Liver (tissue), 9 donors: Measurements from ENCODE around the gene DZIP1L. TPM values are rescaled to one million over a fixed set of nuclear protein-coding genes. Genes with fewer than 3 reads are reported as not detected.

Source experiments
- DNase-seq: peaks from one replicate; pipeline ENCODE4 v3.0.0-alpha.2; 2017; ENCODE audit warnings: low spot score
- H3K27ac ChIP-seq, 2 donors: one replicate each; pipeline ENCODE4 v1.7.0; 2013; ENCODE audit warnings: inconsistent platforms in 2 of 2, low read length in 2 of 2, control low read depth in 1 of 2, low read depth in 1 of 2, mild to moderate bottlenecking in 1 of 2
- H3K27me3 ChIP-seq, 4 donors: one replicate each; pipeline versions ENCODE4 v1.6.1 to v1.7.0; 2013; ENCODE audit warnings: low read length in 3 of 4, inconsistent platforms in 1 of 4, mild to moderate bottlenecking in 1 of 4, moderate library complexity in 1 of 4; ENCODE audit not compliant: control insufficient read depth in 4 of 4, insufficient read depth in 4 of 4
- H3K36me3 ChIP-seq, 4 donors: one replicate each; pipeline versions ENCODE4 v1.6.1 to v1.7.0; 2013; ENCODE audit warnings: low read length in 3 of 4, mild to moderate bottlenecking in 3 of 4, low read depth in 1 of 4, moderate library complexity in 1 of 4; ENCODE audit not compliant: control insufficient read depth in 4 of 4, insufficient read depth in 3 of 4
- H3K4me1 ChIP-seq, 4 donors: one replicate each; pipeline versions ENCODE4 v1.6.1 to v1.7.0; 2013; ENCODE audit warnings: low read length in 3 of 4, mild to moderate bottlenecking in 3 of 4, moderate library complexity in 1 of 4; ENCODE audit not compliant: control insufficient read depth in 4 of 4, insufficient read depth in 4 of 4
- H3K4me3 ChIP-seq, 3 donors: one replicate each; pipeline versions ENCODE4 v1.6.1 to v1.7.0; 2013; ENCODE audit warnings: low read length in 3 of 3, control low read depth in 1 of 3, low read depth in 1 of 3, mild to moderate bottlenecking in 1 of 3
- H3K9ac ChIP-seq, 2 donors: one replicate each; pipeline ENCODE4 v1.7.0; 2013; ENCODE audit warnings: low read length in 2 of 2, mild to moderate bottlenecking in 2 of 2, moderate library complexity in 2 of 2, control low read depth in 1 of 2, low read depth in 1 of 2
- H3K9me3 ChIP-seq, 4 donors: one replicate each; pipeline versions ENCODE4 v1.6.1 to v1.7.0; 2013; ENCODE audit warnings: low read length in 3 of 4; ENCODE audit not compliant: control insufficient read depth in 4 of 4
- EGR1 ChIP-seq, 2 donors: IDR thresholded peaks; 2 replicates each; pipeline ENCODE4 v1.6.1; 2016 to 2018; ENCODE audit warnings: antibody characterized with exemption in 2 of 2, low read depth in 2 of 2
- FOXA1 ChIP-seq: IDR thresholded peaks from 2 replicates; pipeline ENCODE4 v1.6.1; 2016; ENCODE audit warnings: antibody characterized with exemption
- FOXA2 ChIP-seq: IDR thresholded peaks from 2 replicates; pipeline ENCODE4 v1.6.1; 2016; ENCODE audit warnings: antibody characterized with exemption
- GABPA ChIP-seq, 2 donors: IDR thresholded peaks in 1 of 2; conservative IDR thresholded peaks in 1 of 2; 2 replicates each; pipeline ENCODE4 v1.6.1; 2016; ENCODE audit warnings: antibody characterized with exemption in 2 of 2, mild to moderate bottlenecking in 1 of 2, moderate library complexity in 1 of 2
- HNF4A ChIP-seq, 2 donors: conservative IDR thresholded peaks; 2 replicates each; pipeline ENCODE4 v1.6.1; 2016; ENCODE audit warnings: antibody characterized with exemption in 2 of 2, mild to moderate bottlenecking in 2 of 2
- HNF4G ChIP-seq: IDR thresholded peaks from 2 replicates; pipeline ENCODE4 v1.6.1; 2016; ENCODE audit warnings: antibody characterized with exemption
- JUND ChIP-seq, 2 donors: IDR thresholded peaks; 2 replicates each; pipeline ENCODE4 v1.6.1; 2016; ENCODE audit warnings: antibody characterized with exemption in 2 of 2
- NR2F2 ChIP-seq: IDR thresholded peaks from 2 replicates; pipeline ENCODE4 v1.6.1; 2016; ENCODE audit warnings: antibody characterized with exemption
- RAD21 ChIP-seq, 2 donors: IDR thresholded peaks; 2 replicates each; pipeline ENCODE4 v1.6.1; 2016; ENCODE audit warnings: antibody characterized with exemption in 2 of 2, mild to moderate bottlenecking in 2 of 2
- RXRA ChIP-seq, 2 donors: IDR thresholded peaks; 2 replicates each; pipeline ENCODE4 v1.6.1; 2017 to 2018; ENCODE audit warnings: antibody characterized with exemption in 2 of 2, mild to moderate bottlenecking in 1 of 2
- SP1 ChIP-seq: IDR thresholded peaks from 2 replicates; pipeline ENCODE4 v1.6.1; 2018; ENCODE audit warnings: antibody characterized with exemption, mild to moderate bottlenecking
- TAF1 ChIP-seq: conservative IDR thresholded peaks from 2 replicates; pipeline ENCODE4 v1.6.1; 2016; ENCODE audit warnings: antibody characterized with exemption, mild to moderate bottlenecking
- YY1 ChIP-seq: IDR thresholded peaks from 2 replicates; pipeline ENCODE4 v1.6.1; 2016; ENCODE audit warnings: antibody characterized with exemption, mild to moderate bottlenecking
- WGBS: extraction: QIAGEN DNeasy Blood & Tissue Kit; methylation state at CpG from one replicate; pipeline ENCODE4 v1.1.7; 2013; 5-methylcytosine and 5-hydroxymethylcytosine counted together
- polyA plus RNA-seq, 2 donors: library from polyadenylated mRNA; stranded (reverse) in 1 of 2; unstranded in 1 of 2; fragments of 200-250 nt in 1 of 2; fragments of >200 nt in 1 of 2; fragmentation: Nextera tagmentation in 1 of 2; extraction: Ambion mirVana in 1 of 2; gene quantifications; one replicate each; pipeline versions ENCODE4 v1.2.1 to v1.2.3, GENCODE V29; 2013 to 2015
- total RNA-seq, 2 donors: library from RNA; depleted of rRNA; stranded (reverse); fragments of >200 nt; gene quantifications; one replicate each; pipeline ENCODE4 v1.2.3, GENCODE V29; 2014
- TF ChIP-seq, protein P1 (sequence below): IDR thresholded peaks from 2 replicates; pipeline ENCODE4 v1.6.1; 2016; ENCODE audit warnings: antibody characterized with exemption
- TF ChIP-seq, protein P2 (sequence below): IDR thresholded peaks from 2 replicates; pipeline ENCODE4 v1.6.1; 2016; ENCODE audit warnings: antibody characterized with exemption, mild to moderate bottlenecking
- TF ChIP-seq, protein P3 (sequence below): IDR thresholded peaks from 2 replicates; pipeline ENCODE4 v1.6.1; 2016; ENCODE audit warnings: antibody characterized with exemption
- TF ChIP-seq, protein P4 (sequence below): IDR thresholded peaks from 2 replicates; pipeline ENCODE4 v1.6.1; 2016; ENCODE audit warnings: antibody characterized with exemption
- TF ChIP-seq, protein P5 (sequence below): fragments of 150-350 bp; IDR thresholded peaks from 2 replicates; pipeline ENCODE4 v1.5.1; 2017; ENCODE audit warnings: improper control_type of control experiment, low read depth, low read length; ENCODE audit not compliant: missing input control
- donor health status: healthy.
- donor health status: healthy.
- donor health status: healthy.
- donor health status: healthy.
- donor health status: healthy.

Gene DZIP1L
- total and polyA plus RNA-seq, 4 donors = 0.62 to 5.9 (median 1.3) TPM

DNA sequence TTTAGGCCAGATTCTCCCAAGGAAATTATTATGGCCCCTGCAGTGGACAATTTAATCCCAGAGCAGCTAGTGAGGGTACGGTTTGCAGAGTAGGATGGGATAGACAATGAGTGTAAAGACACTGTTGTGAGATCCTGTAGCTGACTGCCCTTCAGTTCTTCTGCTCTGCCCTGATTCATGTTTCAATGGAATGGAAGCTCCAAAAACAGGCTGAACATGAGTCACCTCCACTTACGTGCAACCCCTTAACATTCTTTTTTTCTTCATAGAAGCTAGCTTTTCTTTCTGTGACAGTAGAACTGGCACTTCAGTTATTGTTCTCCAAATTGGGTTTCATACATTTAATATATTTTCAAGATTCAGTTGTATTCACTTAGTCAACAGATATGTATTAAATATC is 73.4 kb downstream of the DZIP1L start:
- H3K36me3 ChIP-seq = no peaks in the 10 kb centered on the region
- H3K4me1 ChIP-seq = no peaks in the 10 kb centered on the region
- H3K4me3 ChIP-seq = no peak overlapping the region
- no peak overlapping the region for H3K27ac ChIP-seq
- DNase-seq = no peak
- H3K27me3 ChIP-seq = peaks cover 0 to 4% (median 0%) of the 10 kb centered on the region in 4 donors
- 80% methylated on average over 2 of the region's 2 CpGs for WGBS
- TF ChIP-seq FOXA1 = no peak
- no peak for TF ChIP-seq RAD21 (IDR thresholded peaks at IDR 0.05)
- TF ChIP-seq GABPA (IDR thresholded peaks at IDR 0.05 in 1 of 2, conservative IDR thresholded peaks at IDR 0.05 in 1 of 2) = no peak
- TF ChIP-seq EGR1 (IDR thresholded peaks at IDR 0.05; ENCODE audit: low read depth in 2 of 2) = no peak
- TF ChIP-seq TAF1 = no peak
- no peak for TF ChIP-seq FOXA2
- H3K9ac ChIP-seq = no peak overlapping the region
- H3K9me3 ChIP-seq = no peaks in the 10 kb centered on the region

DNA sequence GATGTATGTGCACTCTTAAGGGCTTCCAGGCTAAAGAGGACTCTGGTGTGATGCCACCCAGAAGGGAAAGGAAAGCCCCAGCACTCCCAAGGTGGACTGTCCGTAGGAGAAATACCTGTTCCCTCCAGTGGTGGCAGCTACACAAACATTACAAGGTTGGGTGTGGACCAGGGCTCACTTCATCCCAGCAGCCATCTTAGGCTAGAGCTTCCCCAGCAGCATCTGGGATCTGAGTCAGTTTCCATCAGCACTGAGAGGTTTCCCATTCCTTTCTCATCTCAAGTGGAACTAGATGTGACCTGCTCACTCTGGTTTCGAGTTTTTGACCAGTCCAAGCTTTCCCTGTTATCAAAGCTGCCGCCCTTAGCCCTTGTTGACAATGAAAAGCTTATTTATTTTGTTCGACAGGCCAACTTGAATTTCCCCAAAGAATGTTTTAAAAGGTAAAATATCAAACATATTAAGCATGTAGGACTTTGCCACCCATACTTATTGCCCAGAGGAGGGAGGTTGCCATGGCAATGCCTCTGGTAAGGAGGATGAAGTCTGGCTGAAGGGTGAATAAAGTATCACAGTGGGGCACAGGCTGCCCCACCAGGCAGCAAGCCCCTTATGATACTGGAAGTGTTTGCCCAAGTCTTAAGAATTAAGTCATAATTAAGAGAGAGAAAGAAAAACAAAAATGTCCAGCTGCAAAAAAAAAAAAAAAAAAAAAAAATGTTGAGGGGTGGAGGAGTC is 76.5 kb downstream of the DZIP1L start:
- TF ChIP-seq GABPA (IDR thresholded peaks at IDR 0.05 in 1 of 2, conservative IDR thresholded peaks at IDR 0.05 in 1 of 2) = no peak
- TF ChIP-seq, protein P1, sequence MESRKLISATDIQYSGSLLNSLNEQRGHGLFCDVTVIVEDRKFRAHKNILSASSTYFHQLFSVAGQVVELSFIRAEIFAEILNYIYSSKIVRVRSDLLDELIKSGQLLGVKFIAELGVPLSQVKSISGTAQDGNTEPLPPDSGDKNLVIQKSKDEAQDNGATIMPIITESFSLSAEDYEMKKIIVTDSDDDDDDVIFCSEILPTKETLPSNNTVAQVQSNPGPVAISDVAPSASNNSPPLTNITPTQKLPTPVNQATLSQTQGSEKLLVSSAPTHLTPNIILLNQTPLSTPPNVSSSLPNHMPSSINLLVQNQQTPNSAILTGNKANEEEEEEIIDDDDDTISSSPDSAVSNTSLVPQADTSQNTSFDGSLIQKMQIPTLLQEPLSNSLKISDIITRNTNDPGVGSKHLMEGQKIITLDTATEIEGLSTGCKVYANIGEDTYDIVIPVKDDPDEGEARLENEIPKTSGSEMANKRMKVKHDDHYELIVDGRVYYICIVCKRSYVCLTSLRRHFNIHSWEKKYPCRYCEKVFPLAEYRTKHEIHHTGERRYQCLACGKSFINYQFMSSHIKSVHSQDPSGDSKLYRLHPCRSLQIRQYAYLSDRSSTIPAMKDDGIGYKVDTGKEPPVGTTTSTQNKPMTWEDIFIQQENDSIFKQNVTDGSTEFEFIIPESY = no peak
- no peak for TF ChIP-seq RAD21 (IDR thresholded peaks at IDR 0.05)
- TF ChIP-seq, protein P2, sequence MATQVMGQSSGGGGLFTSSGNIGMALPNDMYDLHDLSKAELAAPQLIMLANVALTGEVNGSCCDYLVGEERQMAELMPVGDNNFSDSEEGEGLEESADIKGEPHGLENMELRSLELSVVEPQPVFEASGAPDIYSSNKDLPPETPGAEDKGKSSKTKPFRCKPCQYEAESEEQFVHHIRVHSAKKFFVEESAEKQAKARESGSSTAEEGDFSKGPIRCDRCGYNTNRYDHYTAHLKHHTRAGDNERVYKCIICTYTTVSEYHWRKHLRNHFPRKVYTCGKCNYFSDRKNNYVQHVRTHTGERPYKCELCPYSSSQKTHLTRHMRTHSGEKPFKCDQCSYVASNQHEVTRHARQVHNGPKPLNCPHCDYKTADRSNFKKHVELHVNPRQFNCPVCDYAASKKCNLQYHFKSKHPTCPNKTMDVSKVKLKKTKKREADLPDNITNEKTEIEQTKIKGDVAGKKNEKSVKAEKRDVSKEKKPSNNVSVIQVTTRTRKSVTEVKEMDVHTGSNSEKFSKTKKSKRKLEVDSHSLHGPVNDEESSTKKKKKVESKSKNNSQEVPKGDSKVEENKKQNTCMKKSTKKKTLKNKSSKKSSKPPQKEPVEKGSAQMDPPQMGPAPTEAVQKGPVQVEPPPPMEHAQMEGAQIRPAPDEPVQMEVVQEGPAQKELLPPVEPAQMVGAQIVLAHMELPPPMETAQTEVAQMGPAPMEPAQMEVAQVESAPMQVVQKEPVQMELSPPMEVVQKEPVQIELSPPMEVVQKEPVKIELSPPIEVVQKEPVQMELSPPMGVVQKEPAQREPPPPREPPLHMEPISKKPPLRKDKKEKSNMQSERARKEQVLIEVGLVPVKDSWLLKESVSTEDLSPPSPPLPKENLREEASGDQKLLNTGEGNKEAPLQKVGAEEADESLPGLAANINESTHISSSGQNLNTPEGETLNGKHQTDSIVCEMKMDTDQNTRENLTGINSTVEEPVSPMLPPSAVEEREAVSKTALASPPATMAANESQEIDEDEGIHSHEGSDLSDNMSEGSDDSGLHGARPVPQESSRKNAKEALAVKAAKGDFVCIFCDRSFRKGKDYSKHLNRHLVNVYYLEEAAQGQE = no peak
- TF ChIP-seq NR2F2 = no peak
- no peak for TF ChIP-seq JUND (IDR thresholded peaks at IDR 0.05)
- no peak for TF ChIP-seq HNF4G
- TF ChIP-seq SP1 = no peak
- TF ChIP-seq, protein P3, sequence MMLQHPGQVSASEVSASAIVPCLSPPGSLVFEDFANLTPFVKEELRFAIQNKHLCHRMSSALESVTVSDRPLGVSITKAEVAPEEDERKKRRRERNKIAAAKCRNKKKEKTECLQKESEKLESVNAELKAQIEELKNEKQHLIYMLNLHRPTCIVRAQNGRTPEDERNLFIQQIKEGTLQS = no peak
- TF ChIP-seq TAF1 = no peak
- TF ChIP-seq, protein P4, sequence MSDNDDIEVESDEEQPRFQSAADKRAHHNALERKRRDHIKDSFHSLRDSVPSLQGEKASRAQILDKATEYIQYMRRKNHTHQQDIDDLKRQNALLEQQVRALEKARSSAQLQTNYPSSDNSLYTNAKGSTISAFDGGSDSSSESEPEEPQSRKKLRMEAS = no peak
- no peak for TF ChIP-seq EGR1 (IDR thresholded peaks at IDR 0.05; ENCODE audit: low read depth in 2 of 2)
- no peak for TF ChIP-seq FOXA1
- no peak for TF ChIP-seq HNF4A (conservative IDR thresholded peaks at IDR 0.05)
- TF ChIP-seq, protein P5, sequence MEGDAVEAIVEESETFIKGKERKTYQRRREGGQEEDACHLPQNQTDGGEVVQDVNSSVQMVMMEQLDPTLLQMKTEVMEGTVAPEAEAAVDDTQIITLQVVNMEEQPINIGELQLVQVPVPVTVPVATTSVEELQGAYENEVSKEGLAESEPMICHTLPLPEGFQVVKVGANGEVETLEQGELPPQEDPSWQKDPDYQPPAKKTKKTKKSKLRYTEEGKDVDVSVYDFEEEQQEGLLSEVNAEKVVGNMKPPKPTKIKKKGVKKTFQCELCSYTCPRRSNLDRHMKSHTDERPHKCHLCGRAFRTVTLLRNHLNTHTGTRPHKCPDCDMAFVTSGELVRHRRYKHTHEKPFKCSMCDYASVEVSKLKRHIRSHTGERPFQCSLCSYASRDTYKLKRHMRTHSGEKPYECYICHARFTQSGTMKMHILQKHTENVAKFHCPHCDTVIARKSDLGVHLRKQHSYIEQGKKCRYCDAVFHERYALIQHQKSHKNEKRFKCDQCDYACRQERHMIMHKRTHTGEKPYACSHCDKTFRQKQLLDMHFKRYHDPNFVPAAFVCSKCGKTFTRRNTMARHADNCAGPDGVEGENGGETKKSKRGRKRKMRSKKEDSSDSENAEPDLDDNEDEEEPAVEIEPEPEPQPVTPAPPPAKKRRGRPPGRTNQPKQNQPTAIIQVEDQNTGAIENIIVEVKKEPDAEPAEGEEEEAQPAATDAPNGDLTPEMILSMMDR = no peak
- TF ChIP-seq FOXA2 = no peak
- TF ChIP-seq YY1 = no peak
- no peak for TF ChIP-seq RXRA (IDR thresholded peaks at IDR 0.05)
- Histone ChIP-seq H3K4me1 (no peaks in the 10 kb centered on the region), H3K9ac (no peak overlapping the region), H3K4me3 (no peak overlapping the region), H3K9me3 (no peaks in the 10 kb centered on the region), H3K36me3 (no peaks in the 10 kb centered on the region), H3K27me3 (peaks cover 0 to 4% (median 0%) of the 10 kb centered on the region in 4 donors), H3K27ac (no peak overlapping the region)
- 84% methylated on average over 4 of the region's 4 CpGs for WGBS
- no peak for DNase-seq
